Activated naive CD8-positive, alpha-beta T cell treated with anti-CD3 and anti-CD28 coated beads, Interleukin-2, amount 10 ng/mL, durations not matched to agents 7 days and 5 days (primary cell): ENCODE data around the gene AGPS. TPM values are rescaled to one million over a fixed set of nuclear protein-coding genes. Genes with fewer than 3 reads are reported as not detected.
"Not testable (repeated sequence)": the region's sequence is repeated elsewhere in the genome, so short reads cannot be mapped to it uniquely, and the experiment has no call there.

Experiments used
- ATAC-seq: fragments of 150-1000 bp; cut with Tn5 transposase; one replicate; pipeline ENCODE4 v1.10.0; 2021; ENCODE audit warnings: low read depth, moderate library complexity
- POLR2A ChIA-PET: fragments of 350-600 bp; sonication (Branson Sonifier 250); formaldehyde crosslinking; loops from one replicate; lab custom pipeline; 2021; ENCODE audit warnings: antibody characterized with exemption; lab: Charles Lee
- DNase-seq: peaks from one replicate; pipeline ENCODE4 v3.0.0; 2021
- H3K27ac Mint-ChIP-seq: one replicate; pipeline ENCODE4 v1.8.0; 2022; ENCODE audit warnings: mild to moderate bottlenecking, mixed read lengths
- H3K27me3 Mint-ChIP-seq: one replicate; pipeline ENCODE4 v1.8.0; 2022; ENCODE audit warnings: mild to moderate bottlenecking, moderate library complexity, mixed read lengths
- H3K36me3 Mint-ChIP-seq: one replicate; pipeline ENCODE4 v1.8.0; 2021; ENCODE audit warnings: mild to moderate bottlenecking, mixed read lengths
- H3K4me1 Mint-ChIP-seq: one replicate; pipeline ENCODE4 v1.8.0; 2021; ENCODE audit warnings: mixed read lengths
- H3K4me3 Mint-ChIP-seq: one replicate; pipeline ENCODE4 v1.8.0; 2022; ENCODE audit warnings: mild to moderate bottlenecking, moderate library complexity, mixed read lengths
- H3K9me3 Mint-ChIP-seq: one replicate; pipeline ENCODE4 v1.8.0; 2021; ENCODE audit warnings: mixed read lengths
- total RNA-seq, 2 experiments: library from RNA; stranded (reverse); gene quantifications; one replicate each; pipeline ENCODE4 v1.2.3, GENCODE V29; 2021

AGPS gene
- total RNA-seq, 2 experiments from 2014 or later, result 46.1 to 46.4 TPM

DNA sequence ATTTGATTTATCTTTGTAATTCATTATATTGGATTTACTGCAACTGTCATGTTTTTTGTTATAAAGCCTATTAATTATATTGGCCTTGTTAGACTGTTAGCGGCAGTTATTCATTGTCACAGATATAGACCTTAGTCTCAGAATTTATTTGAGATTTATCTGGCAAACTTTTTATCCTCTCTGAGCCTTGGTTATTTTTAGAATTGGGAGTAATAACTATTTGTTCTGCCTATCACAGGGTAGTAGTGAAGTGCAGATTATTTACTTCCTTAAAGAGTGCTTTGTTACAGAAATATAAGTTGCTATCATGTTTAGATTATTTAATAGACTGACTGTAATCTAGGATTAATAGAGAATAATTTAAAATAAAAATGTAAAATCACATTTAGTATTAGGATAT lies 41.9 kb downstream of the AGPS start:
- no peaks in the 10 kb centered on the region for H3K27me3 Mint-ChIP-seq
- POLR2A ChIA-PET, result no interaction called here
- H3K9me3 Mint-ChIP-seq, result peaks cover 17% of the 10 kb centered on the region

GRCh38 chr2:177445200-177445599 lies 52.6 kb downstream of the AGPS start:
- no peaks in the 10 kb centered on the region for H3K27me3 Mint-ChIP-seq
- H3K4me3 Mint-ChIP-seq, result no peak overlapping the region
- ATAC-seq (no peak), DNase-seq (no peak)
- H3K9me3 Mint-ChIP-seq, result no peaks in the 10 kb centered on the region
- H3K36me3 Mint-ChIP-seq, result peaks cover 47% of the 10 kb centered on the region
- POLR2A ChIA-PET, result no interaction called here
- H3K4me1 Mint-ChIP-seq, result no peaks in the 10 kb centered on the region
- no peak overlapping the region for H3K27ac Mint-ChIP-seq

More for the DNA sequence above, 41.9 kb downstream of the AGPS start:
- no peak for ATAC-seq
- Mint-ChIP-seq H3K36me3 (peaks cover 46% of the 10 kb centered on the region), H3K27ac (no peak overlapping the region), H3K4me1 (peaks cover 4% of the 10 kb centered on the region), H3K4me3 (no peak overlapping the region)
- no peak for DNase-seq

DNA sequence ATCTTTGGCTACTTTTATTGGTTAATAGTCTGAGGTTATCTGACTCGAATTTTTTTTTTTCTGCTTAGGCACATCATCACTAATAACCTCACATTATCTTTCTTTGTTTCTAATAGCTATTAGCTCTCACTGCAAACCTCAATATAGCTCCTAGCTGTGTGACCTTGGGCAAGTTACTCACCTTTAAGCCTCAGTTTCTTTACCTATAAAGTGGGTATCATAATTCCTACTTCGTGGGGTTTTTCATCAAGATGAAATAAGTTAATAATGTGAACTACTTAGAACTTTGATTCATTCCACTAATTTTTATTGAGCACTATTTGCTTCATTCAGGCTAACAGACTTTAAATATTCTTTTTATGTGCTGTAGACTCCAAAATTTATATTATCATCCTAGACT lies 55.5 kb downstream of the AGPS start:
- ATAC-seq (no peak), DNase-seq (no peak)
- no peaks in the 10 kb centered on the region for H3K27me3 Mint-ChIP-seq
- no peak overlapping the region for H3K4me3 Mint-ChIP-seq
- H3K4me1 Mint-ChIP-seq, result no peaks in the 10 kb centered on the region
- H3K9me3 Mint-ChIP-seq, result no peaks in the 10 kb centered on the region
- H3K36me3 Mint-ChIP-seq, result peaks cover 40% of the 10 kb centered on the region
- no peak overlapping the region for H3K27ac Mint-ChIP-seq
- POLR2A ChIA-PET, result no interaction called here

DNA sequence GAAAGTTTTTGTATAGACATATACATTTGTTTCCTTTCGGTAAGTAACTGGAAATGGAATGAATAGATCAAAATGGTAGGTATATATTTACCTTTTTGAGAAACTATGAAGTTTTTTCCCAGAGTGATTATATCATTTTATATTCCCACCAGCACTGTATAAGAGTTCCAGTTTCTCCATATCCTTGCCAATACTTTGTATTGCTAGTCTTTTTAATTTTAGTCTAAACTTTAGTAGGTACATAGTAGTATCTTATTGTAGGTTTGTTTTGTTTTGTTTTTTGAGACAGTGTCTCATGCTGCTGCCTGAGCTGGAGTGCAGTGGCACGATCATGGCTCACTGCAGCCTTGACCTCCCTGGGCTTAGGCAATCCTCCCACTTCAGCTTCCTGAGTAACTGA lies 56.6 kb downstream of the AGPS start:
- Mint-ChIP-seq H3K27me3 (no peaks in the 10 kb centered on the region), H3K4me1 (no peaks in the 10 kb centered on the region), H3K36me3 (peaks cover 37% of the 10 kb centered on the region), H3K9me3 (no peaks in the 10 kb centered on the region), H3K27ac (no peak overlapping the region), H3K4me3 (no peak overlapping the region)
- POLR2A ChIA-PET, result no interaction called here
- DNase-seq (no peak), ATAC-seq (no peak)

- Mint-ChIP-seq H3K27ac (no peak overlapping the region), H3K4me1 (no peaks in the 10 kb centered on the region), H3K36me3 (peaks cover 52% of the 10 kb centered on the region), H3K4me3 (no peak overlapping the region), H3K9me3 (peaks cover 13% of the 10 kb centered on the region), H3K27me3 (no peaks in the 10 kb centered on the region)
- DNase-seq, result no peak
- POLR2A ChIA-PET, result no interaction called here
- no peak for ATAC-seq
Observed at GRCh38 chr2:177455187-177455586, 62.6 kb downstream of the AGPS start.

DNA sequence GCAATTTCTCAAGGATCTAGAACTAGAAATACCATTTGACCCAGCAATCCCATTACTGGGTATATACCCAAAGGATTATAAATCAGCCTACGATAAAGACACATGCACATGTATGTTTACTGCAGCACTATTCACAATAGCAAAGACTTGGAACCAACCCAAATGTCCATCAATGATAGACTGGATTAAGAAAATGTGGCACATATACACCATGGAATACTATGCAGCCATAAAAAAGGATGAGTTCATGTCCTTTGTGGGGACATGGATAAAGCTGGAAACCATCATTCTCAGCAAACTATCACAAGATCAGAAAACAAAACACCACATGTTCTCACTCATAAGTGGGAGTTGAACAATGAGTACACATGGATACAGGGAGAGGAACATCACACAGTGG lies 67.2 kb downstream of the AGPS start:
- H3K27ac Mint-ChIP-seq, H3K4me1 Mint-ChIP-seq, H3K27me3 Mint-ChIP-seq, ATAC-seq, DNase-seq, POLR2A ChIA-PET, H3K4me3 Mint-ChIP-seq: not testable (repeated sequence)
- Mint-ChIP-seq H3K36me3 (peaks cover 55% of the 10 kb centered on the region), H3K9me3 (peaks cover 13% of the 10 kb centered on the region)

GRCh38 chr2:177460973-177461585 lies 68.5 kb downstream of the AGPS start:
- H3K36me3 Mint-ChIP-seq, result peaks cover 53% of the 10 kb centered on the region
- DNase-seq (no peak), ATAC-seq (no peak)
- peaks cover 13% of the 10 kb centered on the region for H3K9me3 Mint-ChIP-seq
- POLR2A ChIA-PET, result no interaction called here
- H3K27me3 Mint-ChIP-seq, result no peaks in the 10 kb centered on the region
- no peaks in the 10 kb centered on the region for H3K4me1 Mint-ChIP-seq
- no peak overlapping the region for H3K27ac Mint-ChIP-seq
- no peak overlapping the region for H3K4me3 Mint-ChIP-seq

DNA sequence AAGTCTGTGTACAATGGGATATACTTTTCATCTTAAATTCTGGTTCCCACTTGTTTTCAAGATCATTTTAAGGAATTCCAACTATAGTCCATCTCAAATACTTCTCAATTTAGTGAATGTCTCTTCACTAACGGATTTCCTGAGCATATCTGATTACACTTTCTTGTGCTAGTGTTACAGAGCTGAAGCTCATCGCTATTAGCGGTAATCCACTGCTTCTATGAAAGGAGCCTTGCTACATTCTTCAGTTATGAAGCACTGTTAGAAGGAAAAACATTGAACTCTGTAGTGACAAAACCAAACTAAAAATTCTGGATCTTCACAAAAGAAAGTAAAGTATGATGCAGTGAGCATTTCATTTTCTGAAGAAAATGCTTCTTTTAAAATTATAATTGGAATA lies 72.0 kb downstream of the AGPS start:
- POLR2A ChIA-PET, result no interaction called here
- H3K27ac Mint-ChIP-seq, result no peak overlapping the region
- peaks cover 32% of the 10 kb centered on the region for H3K36me3 Mint-ChIP-seq
- H3K27me3 Mint-ChIP-seq, result no peaks in the 10 kb centered on the region
- ATAC-seq (no peak), DNase-seq (no peak)
- H3K4me1 Mint-ChIP-seq, result no peaks in the 10 kb centered on the region
- peaks cover 1% of the 10 kb centered on the region for H3K9me3 Mint-ChIP-seq
- no peak overlapping the region for H3K4me3 Mint-ChIP-seq

GRCh38 chr2:177465400-177466138 lies 73.0 kb downstream of the AGPS start:
- POLR2A ChIA-PET, result no interaction called here
- Mint-ChIP-seq H3K27me3 (no peaks in the 10 kb centered on the region), H3K27ac (no peak overlapping the region), H3K4me3 (no peak overlapping the region), H3K9me3 (no peaks in the 10 kb centered on the region), H3K4me1 (no peaks in the 10 kb centered on the region), H3K36me3 (peaks cover 33% of the 10 kb centered on the region)
- ATAC-seq (no peak), DNase-seq (no peak)

GRCh38 chr2:177466337-177467195 lies 74.0 kb downstream of the AGPS start:
- no peaks in the 10 kb centered on the region for H3K4me1 Mint-ChIP-seq
- peaks cover 38% of the 10 kb centered on the region for H3K36me3 Mint-ChIP-seq
- POLR2A ChIA-PET, result no interaction called here

DNA sequence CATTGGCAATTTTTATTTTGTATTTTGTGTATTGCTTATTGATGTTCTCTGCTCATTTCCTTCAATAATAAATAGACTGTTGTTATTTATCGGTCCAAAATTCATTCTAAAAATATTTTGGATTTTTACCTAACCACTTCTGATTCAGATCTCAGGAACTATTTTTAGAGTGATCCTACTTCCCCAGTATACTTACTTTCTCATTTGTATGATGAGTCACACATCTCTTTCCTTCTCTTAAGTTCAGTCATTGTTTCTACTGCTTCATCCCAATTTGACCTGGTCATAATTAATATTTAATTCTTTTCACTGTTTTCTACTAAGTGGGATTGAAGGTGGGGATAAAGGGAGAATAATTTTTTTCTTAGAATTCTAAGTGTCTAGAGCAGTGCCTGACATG lies 75.1 kb downstream of the AGPS start:
- Mint-ChIP-seq H3K36me3 (peaks cover 47% of the 10 kb centered on the region), H3K4me3 (no peak overlapping the region), H3K9me3 (peaks cover 3% of the 10 kb centered on the region), H3K27ac (no peak overlapping the region), H3K4me1 (no peaks in the 10 kb centered on the region), H3K27me3 (no peaks in the 10 kb centered on the region)
- POLR2A ChIA-PET, result no interaction called here
- DNase-seq (no peak), ATAC-seq (no peak)

More at GRCh38 chr2:177466337-177467195, 74.0 kb downstream of the AGPS start:
- Mint-ChIP-seq H3K4me3 (no peak overlapping the region), H3K27me3 (no peaks in the 10 kb centered on the region), H3K9me3 (peaks cover 2% of the 10 kb centered on the region), H3K27ac (no peak overlapping the region)
- no peak for DNase-seq
- ATAC-seq, result no peak

DNA sequence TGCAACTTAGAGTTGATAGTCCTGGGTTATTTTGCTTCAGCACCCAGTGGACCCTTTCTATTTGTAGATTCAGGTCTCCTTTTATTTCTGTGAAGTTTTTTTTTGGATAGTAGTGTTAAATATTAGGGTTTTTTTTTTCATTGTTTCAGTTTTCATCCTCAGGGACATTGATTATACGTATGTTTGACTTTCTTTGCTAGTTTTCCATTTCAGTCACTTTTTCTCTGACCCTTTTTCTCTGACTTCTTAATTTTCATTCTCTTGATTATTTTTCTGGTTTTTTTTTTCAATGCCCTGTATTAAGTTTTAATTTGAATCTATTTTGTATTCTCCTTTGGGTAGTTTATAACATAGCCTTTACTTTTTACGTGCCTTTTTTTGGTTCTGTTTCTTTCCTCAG lies 79.4 kb downstream of the AGPS start:
- Mint-ChIP-seq H3K27ac (no peak overlapping the region), H3K4me1 (no peaks in the 10 kb centered on the region), H3K36me3 (peaks cover 55% of the 10 kb centered on the region), H3K27me3 (no peaks in the 10 kb centered on the region), H3K4me3 (no peak overlapping the region), H3K9me3 (peaks cover 6% of the 10 kb centered on the region)
- DNase-seq, result no peak
- no peak for ATAC-seq
- POLR2A ChIA-PET, result no interaction called here

DNA sequence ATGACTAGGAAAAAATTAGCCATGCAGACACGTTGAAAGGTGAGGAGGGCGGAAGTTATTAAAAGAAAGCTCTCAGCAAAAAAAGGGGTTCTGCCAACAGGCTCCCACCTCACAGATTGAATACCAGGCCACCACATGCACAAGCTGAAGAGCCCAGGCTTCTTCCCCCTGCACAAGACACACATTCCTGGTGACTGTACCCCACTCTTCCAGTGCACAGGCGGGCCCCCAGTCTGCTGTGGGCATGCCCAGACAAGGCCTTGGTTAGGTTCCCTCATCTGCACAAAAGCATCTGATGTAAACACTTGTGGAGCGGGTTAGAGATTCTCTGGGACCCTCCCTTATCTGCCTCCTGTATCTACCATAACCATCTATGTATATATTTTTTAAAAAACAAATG lies 81.7 kb downstream of the AGPS start:
- H3K27ac Mint-ChIP-seq, result no peak overlapping the region

More for the DNA sequence above, 81.7 kb downstream of the AGPS start:
- Mint-ChIP-seq H3K36me3 (peaks cover 67% of the 10 kb centered on the region), H3K27me3 (no peaks in the 10 kb centered on the region), H3K4me3 (no peak overlapping the region), H3K4me1 (peaks cover 2% of the 10 kb centered on the region), H3K9me3 (peaks cover 10% of the 10 kb centered on the region)
- POLR2A ChIA-PET, result no interaction called here
- ATAC-seq, result no peak
- no peak for DNase-seq
